ENCODE measurements around the gene CNTFR. TPM values are rescaled to one million over a fixed set of nuclear protein-coding genes. Genes with fewer than 3 reads are reported as not detected.

Gene CNTFR
- total and polyA plus RNA-seq, 4 donors = 0.75 to 3.3 (median 2.0) TPM

DNA sequence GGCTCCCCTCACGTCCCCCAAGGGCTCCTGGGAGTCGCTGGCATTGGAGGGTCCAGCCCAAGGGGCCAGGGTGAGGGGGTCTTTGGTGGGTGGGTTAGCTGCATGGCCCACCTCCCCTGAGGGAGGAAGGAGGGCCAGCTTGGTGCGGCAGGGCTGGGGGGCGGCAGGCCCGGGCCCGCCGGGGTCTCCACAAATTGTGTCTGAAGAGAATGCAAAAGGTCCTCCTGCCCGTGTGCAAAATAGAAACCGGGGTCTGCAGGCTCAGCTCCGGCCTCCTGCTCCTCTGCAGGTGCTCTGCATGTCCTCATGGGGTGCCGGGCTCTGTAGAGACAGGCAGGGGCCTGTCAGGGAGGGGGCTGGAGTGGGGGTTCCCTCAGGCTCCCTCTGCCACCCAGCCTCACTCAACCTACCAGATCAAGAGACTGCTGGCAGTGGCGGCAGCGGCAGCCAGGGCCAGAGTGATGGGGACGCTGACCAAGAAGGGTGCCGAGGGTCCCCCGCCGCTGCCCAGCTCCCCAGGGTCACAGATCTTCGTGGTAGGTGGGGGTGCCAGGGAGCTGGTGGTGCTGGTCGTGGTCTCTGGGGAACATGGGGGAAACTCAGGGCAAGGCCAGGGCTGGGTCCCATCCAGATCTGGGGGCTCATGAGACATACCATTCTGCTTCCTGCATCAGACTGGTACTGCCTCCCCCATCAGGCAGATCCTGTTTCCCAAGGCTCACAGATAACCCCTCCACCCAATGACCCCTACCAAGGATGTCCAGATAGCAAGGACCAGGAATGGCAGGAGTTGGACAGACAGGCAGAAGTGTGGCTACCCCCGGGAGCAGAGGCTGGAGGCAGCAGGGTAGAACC lies 37.5 kb downstream of the CNTFR start:
- Histone ChIP-seq H3K27me3 (ENCODE audit: control insufficient read depth in 4 of 4, insufficient read depth in 4 of 4, low read length in 3 of 4) (no peaks in the 10 kb centered on the region), H3K9me3 (ENCODE audit: control insufficient read depth in 4 of 4, low read length in 3 of 4) (no peaks in the 10 kb centered on the region), H3K36me3 (ENCODE audit: control insufficient read depth in 4 of 4, insufficient read depth in 3 of 4, low read depth in 1 of 4, low read length in 3 of 4) (no peaks in the 10 kb centered on the region), H3K27ac (ENCODE audit: low read depth in 1 of 2, low read length in 2 of 2) (no peak overlapping the region), H3K9ac (ENCODE audit: low read depth in 1 of 2, low read length in 2 of 2) (no peak overlapping the region), H3K4me3 (ENCODE audit: low read depth in 1 of 3, low read length in 3 of 3) (no peak overlapping the region), H3K4me1 (ENCODE audit: control insufficient read depth in 4 of 4, insufficient read depth in 4 of 4, low read length in 3 of 4) (peaks cover 7 to 18% (median 13%) of the 10 kb centered on the region in 4 donors)
- no peak for DNase-seq (ENCODE audit: low spot score)
- WGBS = 90% methylated on average over 20 of the region's 20 CpGs
- no peak for TF ChIP-seq RXRA (IDR thresholded peaks at IDR 0.05)
- TF ChIP-seq, protein P1, sequence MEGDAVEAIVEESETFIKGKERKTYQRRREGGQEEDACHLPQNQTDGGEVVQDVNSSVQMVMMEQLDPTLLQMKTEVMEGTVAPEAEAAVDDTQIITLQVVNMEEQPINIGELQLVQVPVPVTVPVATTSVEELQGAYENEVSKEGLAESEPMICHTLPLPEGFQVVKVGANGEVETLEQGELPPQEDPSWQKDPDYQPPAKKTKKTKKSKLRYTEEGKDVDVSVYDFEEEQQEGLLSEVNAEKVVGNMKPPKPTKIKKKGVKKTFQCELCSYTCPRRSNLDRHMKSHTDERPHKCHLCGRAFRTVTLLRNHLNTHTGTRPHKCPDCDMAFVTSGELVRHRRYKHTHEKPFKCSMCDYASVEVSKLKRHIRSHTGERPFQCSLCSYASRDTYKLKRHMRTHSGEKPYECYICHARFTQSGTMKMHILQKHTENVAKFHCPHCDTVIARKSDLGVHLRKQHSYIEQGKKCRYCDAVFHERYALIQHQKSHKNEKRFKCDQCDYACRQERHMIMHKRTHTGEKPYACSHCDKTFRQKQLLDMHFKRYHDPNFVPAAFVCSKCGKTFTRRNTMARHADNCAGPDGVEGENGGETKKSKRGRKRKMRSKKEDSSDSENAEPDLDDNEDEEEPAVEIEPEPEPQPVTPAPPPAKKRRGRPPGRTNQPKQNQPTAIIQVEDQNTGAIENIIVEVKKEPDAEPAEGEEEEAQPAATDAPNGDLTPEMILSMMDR (IDR thresholded peaks at IDR 0.05; ENCODE audit: low read depth, low read length, missing input control) = no peak

DNA sequence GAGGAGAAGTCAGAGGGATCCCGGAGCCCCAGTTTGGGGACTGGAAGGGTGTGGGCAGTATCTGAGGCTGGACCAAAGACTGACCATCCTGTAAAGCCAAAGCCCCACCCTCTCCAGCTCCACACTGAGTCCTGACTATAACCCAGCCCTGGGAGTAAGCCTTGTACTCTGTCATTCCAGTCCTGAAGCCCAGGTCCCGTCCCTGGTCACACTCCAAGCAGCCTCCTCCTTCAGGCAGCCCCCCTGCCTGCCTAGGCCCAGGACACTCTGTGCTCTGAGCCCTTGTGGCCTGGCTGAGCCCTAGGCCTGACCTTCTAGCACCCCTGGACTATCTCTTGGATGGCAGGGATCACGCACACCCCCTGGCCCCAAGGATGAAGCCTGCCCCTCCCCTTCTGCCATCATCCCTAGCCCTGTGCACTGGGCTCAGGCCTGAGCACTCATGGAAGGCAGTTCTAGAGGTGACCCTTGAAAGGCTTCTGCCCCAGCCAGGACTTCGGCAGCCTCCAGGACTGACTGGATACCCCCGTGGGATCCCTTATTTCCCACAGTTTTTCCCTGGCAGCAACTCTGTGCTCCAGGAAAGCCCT lies 38.7 kb downstream of the CNTFR start:
- H3K4me3 ChIP-seq (ENCODE audit: low read depth in 1 of 3, low read length in 3 of 3) = no peak overlapping the region
- H3K27me3 ChIP-seq (ENCODE audit: control insufficient read depth in 4 of 4, insufficient read depth in 4 of 4, low read length in 3 of 4) = no peaks in the 10 kb centered on the region
- no peak for DNase-seq (ENCODE audit: low spot score)
- no peak for TF ChIP-seq TAF1 (conservative IDR thresholded peaks at IDR 0.05)
- H3K36me3 ChIP-seq (ENCODE audit: control insufficient read depth in 4 of 4, insufficient read depth in 3 of 4, low read depth in 1 of 4, low read length in 3 of 4) = no peaks in the 10 kb centered on the region
- no peaks in the 10 kb centered on the region for H3K9me3 ChIP-seq (ENCODE audit: control insufficient read depth in 4 of 4, low read length in 3 of 4)
- H3K27ac ChIP-seq (ENCODE audit: low read depth in 1 of 2, low read length in 2 of 2) = no peak overlapping the region
- 87% methylated on average over 5 of the region's 5 CpGs for whole genome bisulfite sequencing
- H3K4me1 ChIP-seq (ENCODE audit: control insufficient read depth in 4 of 4, insufficient read depth in 4 of 4, low read length in 3 of 4) = peaks cover 7 to 18% (median 11%) of the 10 kb centered on the region in 4 donors
- H3K9ac ChIP-seq (ENCODE audit: low read depth in 1 of 2, low read length in 2 of 2) = no peak overlapping the region

DNA sequence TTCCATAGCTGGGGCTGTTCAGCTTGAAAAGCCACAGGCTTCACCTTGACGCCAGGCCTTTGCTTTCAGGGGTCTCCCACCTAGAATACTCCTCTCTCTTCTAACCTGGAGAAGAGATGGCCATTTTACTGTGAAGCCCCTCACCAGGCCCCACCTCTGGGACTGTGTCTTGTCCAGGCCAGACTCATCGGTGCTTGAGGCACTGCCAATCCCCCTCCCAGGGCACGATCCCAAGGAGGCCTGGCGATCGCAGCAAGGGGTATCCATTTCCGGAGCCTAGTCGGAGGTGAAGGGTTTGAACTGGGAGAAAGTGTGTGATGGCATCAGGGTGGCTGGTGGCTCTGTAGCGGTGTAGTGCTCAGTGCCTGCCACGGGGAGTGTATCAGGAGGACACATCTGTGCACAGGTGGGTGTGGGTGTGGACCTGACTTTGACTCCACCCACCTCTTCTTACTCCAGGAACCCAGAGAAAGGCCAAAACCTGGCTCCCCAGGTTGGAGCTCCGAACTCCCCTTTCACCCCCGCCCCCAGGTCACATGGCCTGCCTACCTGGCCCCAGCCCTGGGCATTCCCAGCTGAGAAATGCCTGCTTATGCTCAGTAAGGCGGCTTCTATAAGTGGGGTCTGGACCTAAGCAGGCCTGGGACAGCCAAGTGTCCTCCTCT lies 39.4 kb downstream of the CNTFR start:
- no peak for DNase-seq (ENCODE audit: low spot score)
- no peaks in the 10 kb centered on the region for H3K9me3 ChIP-seq (ENCODE audit: control insufficient read depth in 4 of 4, low read length in 3 of 4)
- H3K4me1 ChIP-seq (ENCODE audit: control insufficient read depth in 4 of 4, insufficient read depth in 4 of 4, low read length in 3 of 4) = peaks cover 5 to 16% (median 7%) of the 10 kb centered on the region in 4 donors
- no peak for TF ChIP-seq JUND (IDR thresholded peaks at IDR 0.05)
- no peak for TF ChIP-seq RAD21 (IDR thresholded peaks at IDR 0.05)
- TF ChIP-seq, protein P1 (IDR thresholded peaks at IDR 0.05; ENCODE audit: low read depth, low read length, missing input control) = no peak
- no peak for TF ChIP-seq EGR1 (IDR thresholded peaks at IDR 0.05; ENCODE audit: low read depth in 2 of 2)
- no peak for TF ChIP-seq YY1 (IDR thresholded peaks at IDR 0.05)
- no peak for TF ChIP-seq GABPA (IDR thresholded peaks at IDR 0.05 in 1 of 2, conservative IDR thresholded peaks at IDR 0.05 in 1 of 2)
- no peaks in the 10 kb centered on the region for H3K27me3 ChIP-seq (ENCODE audit: control insufficient read depth in 4 of 4, insufficient read depth in 4 of 4, low read length in 3 of 4)
- WGBS = 89% methylated on average over 12 of the region's 12 CpGs
- no peak overlapping the region for H3K27ac ChIP-seq (ENCODE audit: low read depth in 1 of 2, low read length in 2 of 2)
- no peak overlapping the region for H3K4me3 ChIP-seq (ENCODE audit: low read depth in 1 of 3, low read length in 3 of 3)
- H3K9ac ChIP-seq (ENCODE audit: low read depth in 1 of 2, low read length in 2 of 2) = no peak overlapping the region
- no peaks in the 10 kb centered on the region for H3K36me3 ChIP-seq (ENCODE audit: control insufficient read depth in 4 of 4, insufficient read depth in 3 of 4, low read depth in 1 of 4, low read length in 3 of 4)

Data from liver (tissue), 9 donors.